Activated T-helper 1 cell treated with anti-CD3 and anti-CD28 coated beads, Interleukin-2, amount 50 U/mL, for 16 hours (primary cell): ENCODE data around the gene KIF5C.
"Not testable (repeated sequence)": the region's sequence is repeated elsewhere in the genome, so short reads cannot be mapped to it uniquely, and the experiment has no call there.

Experiments
- DNase-seq, 2 donors: peaks; one replicate each; pipeline ENCODE4 v3.0.0-alpha.2; 2020; ENCODE audit warnings: low read depth in 1 of 2, low spot score in 1 of 2

The KIF5C gene

GRCh38 chr2:148874868-148875341 is at the start of gene KIF5C:
Gene KIF5C (plus strand): TSS chr2:148875227. CDS start chr2:148875618, 391 bp downstream.
- peak; percentile 82 for DNase-seq

DNA sequence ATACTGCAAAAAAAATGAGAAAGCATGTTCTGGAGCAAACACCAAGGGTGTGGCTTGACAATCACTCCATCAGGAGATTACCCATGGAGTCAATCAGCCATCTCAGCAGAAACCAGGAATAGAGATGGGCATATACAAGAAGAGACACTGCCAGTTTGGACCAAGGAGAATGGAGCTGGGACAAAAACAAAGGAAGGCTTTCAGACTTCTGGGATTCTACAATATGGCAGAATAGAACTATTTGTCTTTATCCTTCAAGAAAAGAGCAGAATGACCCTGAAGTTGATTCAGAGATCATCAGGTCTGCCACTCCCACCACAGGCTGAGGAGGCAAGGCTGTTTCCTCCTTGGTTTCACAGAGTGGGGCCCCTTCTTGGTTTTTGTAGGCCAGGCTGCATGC is 48.2 kb upstream of the KIF5C start:
- no peak for DNase-seq

GRCh38 chr2:148828941-148829340 is 46.1 kb upstream of the KIF5C start:
- no peak for DNase-seq

DNA sequence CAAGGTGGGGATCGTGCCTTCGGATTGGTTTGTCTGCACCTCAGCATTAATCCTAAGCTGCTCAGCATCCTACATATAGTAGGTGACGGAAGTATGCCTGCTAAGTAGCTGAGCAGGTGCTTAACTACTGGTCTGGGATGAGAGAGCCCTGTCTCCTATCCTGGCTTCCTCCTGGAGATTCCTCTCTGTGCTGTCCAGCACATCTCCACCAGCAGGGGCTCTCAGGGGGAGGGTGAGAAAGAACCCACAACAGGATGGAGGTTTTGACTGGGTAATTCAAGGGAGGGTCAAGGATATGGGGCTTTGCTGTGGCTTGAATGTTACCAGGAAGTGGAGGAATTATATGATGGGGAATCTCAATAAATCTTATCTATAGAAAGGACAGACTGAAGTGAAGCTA is 45.4 kb upstream of the KIF5C start:
- DNase-seq: no peak

DNA sequence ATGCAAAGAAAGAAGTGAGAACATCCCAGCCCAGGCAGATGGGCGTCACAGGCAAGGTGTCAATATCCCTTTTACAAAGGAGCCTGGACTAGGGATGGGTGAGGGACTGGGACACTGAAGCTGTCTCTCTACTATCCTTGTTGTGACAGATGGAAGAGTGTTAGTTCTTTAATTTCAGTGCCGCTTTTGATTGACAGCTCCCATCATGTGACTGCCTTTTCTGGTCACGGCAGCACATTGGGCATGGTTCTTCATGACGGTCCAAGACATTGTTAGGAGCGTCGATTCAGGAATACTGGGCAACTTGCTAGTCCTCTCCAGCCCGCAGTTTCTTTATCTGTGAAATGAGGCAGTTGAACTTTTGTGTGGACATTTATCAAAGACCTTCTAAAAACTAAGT is 42.4 kb upstream of the KIF5C start:
- no peak for DNase-seq

DNA sequence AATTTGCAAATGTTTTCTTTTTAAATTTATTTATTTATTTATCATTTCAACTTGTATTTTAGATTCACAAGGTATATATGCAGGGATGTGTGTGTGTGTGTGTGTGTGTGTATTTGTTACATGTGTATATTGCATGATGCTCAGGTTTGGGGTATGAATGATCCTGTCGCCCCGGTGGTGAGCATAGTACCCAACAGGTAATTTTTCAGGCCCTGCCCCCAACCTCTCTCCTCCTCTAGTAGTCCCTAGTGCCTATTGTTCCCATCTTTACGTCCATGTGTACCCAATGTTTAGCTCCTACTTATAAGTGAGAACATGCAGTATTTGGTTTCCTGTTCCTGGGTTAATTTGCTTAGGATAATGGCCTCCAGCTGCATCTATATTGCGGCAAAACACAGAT is 33.0 kb upstream of the KIF5C start:
- DNase-seq: no peak

GRCh38 chr2:148848146-148848545 is 26.9 kb upstream of the KIF5C start:
- DNase-seq: no peak

- no peak for DNase-seq
These were observed 21.6 kb upstream of the KIF5C start for GRCh38 chr2:148853458-148853857.

- no peak for DNase-seq
These were observed 15.0 kb upstream of the KIF5C start for GRCh38 chr2:148860037-148860436.

- DNase-seq: no peak
These were observed 13.7 kb upstream of the KIF5C start for GRCh38 chr2:148861367-148861766.

- not testable (repeated sequence) for DNase-seq
These were observed 12.5 kb upstream of the KIF5C start for GRCh38 chr2:148862478-148862877.

DNA sequence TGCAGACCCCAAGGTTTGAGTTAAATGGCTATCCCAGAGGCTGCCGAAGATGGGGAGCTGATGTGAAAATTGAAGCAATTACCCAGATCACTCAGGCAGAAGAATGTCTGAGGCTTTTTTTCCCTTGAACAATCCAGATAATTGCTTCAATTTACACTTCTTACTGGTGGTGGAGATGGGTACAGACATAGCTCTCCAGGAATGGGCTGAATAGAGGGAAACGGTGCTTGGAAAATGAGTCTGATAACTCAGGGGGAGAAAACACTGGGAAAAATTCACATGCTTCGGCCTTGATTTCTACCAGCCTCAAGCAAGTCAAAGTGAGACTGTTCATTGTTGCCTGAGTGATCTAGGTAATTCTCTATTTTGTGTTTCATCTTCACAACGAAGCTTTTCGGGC is 9.5 kb upstream of the KIF5C start:
- DNase-seq: no peak

- no peak for DNase-seq
These were observed 8.9 kb upstream of the KIF5C start for GRCh38 chr2:148866091-148866490.

DNA sequence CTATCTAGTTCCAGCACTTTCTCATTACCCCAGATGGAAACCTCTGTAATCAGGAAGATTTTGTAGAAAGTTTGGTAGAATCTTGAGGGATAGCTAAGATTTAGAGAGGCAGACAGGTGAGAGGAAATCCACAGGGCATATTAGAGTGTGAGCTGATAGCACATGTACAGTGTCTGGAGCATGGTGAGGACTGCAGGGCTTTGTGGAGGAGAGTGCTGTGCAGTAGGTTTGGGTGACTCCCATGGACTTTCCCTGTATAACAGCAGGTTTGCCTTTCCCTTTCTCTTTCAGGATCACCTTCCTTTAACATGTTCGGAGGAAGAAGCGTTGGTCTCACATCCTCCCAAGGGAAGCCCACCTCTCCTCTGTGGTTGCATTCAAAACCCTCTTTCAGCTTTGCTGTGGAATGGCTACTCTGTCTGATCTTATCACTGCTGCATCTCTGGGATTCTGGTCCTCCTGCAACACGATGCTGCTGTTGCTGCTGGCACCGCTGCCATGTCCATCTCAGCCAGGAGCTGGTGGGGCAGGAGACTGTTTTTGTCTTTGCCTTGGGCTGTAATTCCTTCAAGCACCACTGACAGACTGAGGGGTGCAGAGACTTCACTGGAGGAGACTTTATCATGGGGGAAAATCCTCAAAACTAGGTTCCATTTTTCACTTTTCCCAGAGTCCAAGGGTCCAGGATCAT is 7.8 kb upstream of the KIF5C start:
- no peak for DNase-seq

- no peak for DNase-seq
These were observed 492 bp downstream of the KIF5C start for GRCh38 chr2:148875387-148876051.

- no peak for DNase-seq
These were observed 1.2 kb downstream of the KIF5C start for GRCh38 chr2:148876202-148876594.

- peak in 1 of 2 donors; percentile 22 for DNase-seq
These were observed 1.8 kb downstream of the KIF5C start for GRCh38 chr2:148876595-148877402.

- DNase-seq: no peak
These were observed 2.3 kb downstream of the KIF5C start for GRCh38 chr2:148877403-148877740.

DNA sequence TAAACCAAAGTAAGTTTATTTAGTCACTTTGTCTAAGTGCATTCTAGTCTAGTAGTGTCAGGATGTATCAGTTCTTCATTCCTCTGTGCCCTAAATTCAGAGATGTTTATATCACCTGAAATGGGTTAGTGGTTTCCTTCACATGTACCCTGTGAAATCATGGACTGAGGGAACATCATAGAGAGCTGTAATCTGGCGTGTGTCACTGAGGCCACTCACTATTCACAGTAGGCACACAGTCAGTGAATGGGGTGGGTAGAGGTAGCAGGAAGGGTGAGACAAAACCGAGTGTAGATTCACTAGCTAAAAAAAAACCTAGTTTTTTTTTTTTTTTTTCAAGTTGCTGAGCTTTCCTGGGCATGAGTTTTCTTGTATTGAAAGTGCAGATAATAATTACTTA is 5.6 kb downstream of the KIF5C start:
- DNase-seq: no peak

GRCh38 chr2:148882051-148882450 is 7.0 kb downstream of the KIF5C start:
- no peak for DNase-seq

DNA sequence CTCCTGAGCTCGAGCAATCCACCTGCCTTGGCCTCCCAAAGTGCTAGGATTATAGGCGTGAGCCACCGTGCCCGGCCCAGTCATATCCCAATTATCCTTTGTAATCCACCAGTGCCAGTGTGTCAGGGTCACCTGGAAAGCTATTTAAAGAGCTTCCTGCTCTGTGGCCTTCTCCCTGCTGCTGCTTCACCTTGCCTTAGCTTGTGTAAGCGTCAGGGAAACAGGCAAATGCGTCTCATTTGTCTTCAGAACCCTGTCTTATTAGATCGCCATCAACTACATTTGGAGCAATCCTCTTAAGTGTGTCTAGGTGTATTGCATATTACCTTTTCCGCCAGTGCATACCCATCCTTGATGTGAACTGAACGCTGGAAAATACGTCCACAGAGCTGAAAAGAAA is 10.2 kb downstream of the KIF5C start:
- no peak for DNase-seq

DNA sequence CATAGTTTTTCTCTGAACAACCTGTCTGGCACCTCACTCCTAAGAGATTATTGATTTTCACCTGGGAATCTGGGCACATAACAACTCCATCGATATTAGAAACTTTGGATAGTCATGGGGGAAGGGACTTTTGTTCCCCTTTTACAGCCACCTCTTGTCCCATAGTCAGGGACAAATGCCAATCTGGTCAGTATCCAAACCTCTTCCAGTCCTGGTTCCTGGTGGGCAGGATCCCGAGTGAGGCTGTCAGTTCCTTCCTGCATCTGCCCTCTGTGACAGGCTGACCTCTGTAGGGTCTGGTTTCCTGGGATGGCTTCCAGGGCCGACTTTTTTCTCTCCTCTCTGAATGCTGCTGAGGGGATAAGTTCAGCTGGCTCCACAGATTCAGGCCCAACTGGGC is 11.0 kb downstream of the KIF5C start:
- DNase-seq: no peak
